RPMI8226 (cell line): ENCODE data around the gene PCDH8.
A peak's percentile ranks its signal among the peaks of the same experiment; 100 is the strongest.

Experiments used
- DNase-seq: peaks from one replicate; pipeline ENCODE4 v3.0.0-alpha.2; 2015

PCDH8 gene

DNA sequence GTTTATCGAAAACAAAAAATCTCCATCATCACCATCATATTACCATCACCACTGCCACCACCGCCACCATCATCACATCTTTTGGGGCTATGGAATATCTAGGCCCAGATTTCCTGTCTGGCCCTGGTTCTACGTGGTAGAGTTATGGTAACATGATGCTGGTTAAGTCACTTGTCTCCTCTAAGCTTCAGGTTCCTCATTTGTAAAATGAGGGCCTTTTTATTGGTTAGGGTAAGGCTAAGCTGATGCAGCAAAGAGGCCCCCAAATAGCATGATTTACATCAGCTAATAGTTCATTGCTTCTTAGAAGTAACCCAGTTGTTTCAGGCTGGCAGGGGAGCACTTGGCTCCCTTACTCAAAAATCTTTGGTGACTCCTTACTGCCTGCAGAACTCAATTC lies 37.9 kb downstream of the PCDH8 start:
- no peak for DNase-seq

- no peak for DNase-seq
Measured at GRCh38 chr13:52810011-52810410, 38.4 kb downstream of the PCDH8 start.

GRCh38 chr13:52809310-52809769 lies 39.1 kb downstream of the PCDH8 start:
- peak; percentile 82 for DNase-seq

- DNase-seq, result no peak
Measured at GRCh38 chr13:52808842-52809219, 39.6 kb downstream of the PCDH8 start.

GRCh38 chr13:52806029-52806428 lies 42.4 kb downstream of the PCDH8 start:
- no peak for DNase-seq

GRCh38 chr13:52804202-52804641 lies 44.2 kb downstream of the PCDH8 start:
- DNase-seq, result peak; percentile 15

DNA sequence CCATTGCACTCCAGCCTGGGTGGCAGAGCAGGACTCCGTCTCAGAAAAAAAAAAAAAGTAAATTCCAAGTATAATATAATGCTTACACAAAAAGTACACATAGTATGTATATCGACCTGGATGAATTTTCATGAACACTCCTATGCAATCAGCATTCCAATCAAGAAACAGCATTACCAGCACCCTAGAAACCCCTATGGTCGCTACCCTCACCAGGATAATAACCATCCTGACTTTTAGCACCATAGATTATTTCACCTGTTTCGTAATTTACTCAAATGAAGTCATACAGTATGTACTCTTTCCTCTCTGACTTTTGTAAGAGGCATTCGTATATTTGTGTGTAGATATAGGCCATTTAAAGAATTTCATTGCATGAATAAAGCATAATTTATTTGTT lies 47.6 kb downstream of the PCDH8 start:
- no peak for DNase-seq

DNA sequence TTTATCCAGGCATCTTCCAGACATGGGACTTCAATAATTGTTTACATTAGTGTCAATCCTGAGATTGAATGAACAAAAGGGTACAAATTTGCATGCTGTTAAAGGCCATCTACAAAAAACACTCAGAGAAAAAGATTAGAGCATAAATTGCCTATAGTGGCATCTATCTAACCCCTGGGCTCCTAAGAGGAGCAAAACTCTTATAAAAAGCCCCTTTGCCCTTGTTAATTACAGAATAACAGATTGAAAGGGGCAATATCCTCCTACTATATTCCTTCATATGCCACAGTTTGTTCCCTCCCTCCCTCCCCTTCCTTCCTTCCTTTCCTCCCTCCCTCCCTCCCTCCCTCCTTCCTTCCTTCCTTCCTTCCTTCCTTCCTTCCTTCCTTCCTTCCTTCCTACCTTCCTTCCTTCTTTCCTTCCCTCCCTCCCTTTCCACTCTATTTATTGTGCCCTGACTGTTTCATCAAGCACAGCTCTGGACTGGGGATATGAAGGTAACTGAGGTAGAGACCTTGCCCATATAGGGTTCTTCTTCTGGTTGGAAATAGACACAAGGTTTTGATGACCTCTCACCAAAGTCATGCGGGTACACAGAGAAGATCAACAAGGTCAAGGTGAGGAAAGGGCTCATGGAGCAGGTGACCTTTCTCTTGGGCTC lies 49.5 kb downstream of the PCDH8 start:
- DNase-seq, result no peak

- DNase-seq, result no peak
Measured at GRCh38 chr13:52797176-52797575, 51.3 kb downstream of the PCDH8 start.

GRCh38 chr13:52794589-52794988 lies 53.9 kb downstream of the PCDH8 start:
- no peak for DNase-seq

GRCh38 chr13:52793515-52794061 lies 54.9 kb downstream of the PCDH8 start:
- no peak for DNase-seq
